K562 (cell line): ENCODE measurements around the gene YPEL5. TPM values are rescaled to one million over a fixed set of nuclear protein-coding genes. Genes with fewer than 3 reads are reported as not detected.

Experiments used
- FOXJ2 ChIP-seq: fragments of 200-800 bp; sonication (Bioruptor generic); IDR thresholded peaks from 2 replicates; pipeline ENCODE4 v1.6.1; 2016; ENCODE audit warnings: missing genetic modification characterization, missing compliant biosample characterization
- KLF1 ChIP-seq: fragments of 450-650 bp; IDR thresholded peaks from 2 replicates; pipeline ENCODE4 v1.6.1; 2016; ENCODE audit warnings: missing genetic modification characterization, missing compliant biosample characterization
- MCM5 ChIP-seq: fragments of 450-650 bp; IDR thresholded peaks from 2 replicates; pipeline ENCODE4 v1.6.1; 2016; ENCODE audit warnings: low read depth
- PYGO2 ChIP-seq: fragments of 450-650 bp; IDR thresholded peaks from 2 replicates; pipeline ENCODE4 v1.6.1; 2016; ENCODE audit warnings: mild to moderate bottlenecking, missing genetic modification characterization, moderate library complexity, missing compliant biosample characterization
- SP1 ChIP-seq: sonication (generic); formaldehyde crosslinking; IDR thresholded peaks from 2 replicates; pipeline ENCODE4 v1.8.1; 2022; ENCODE audit warnings: mild to moderate bottlenecking, missing genetic modification reagents
- SREBF2 ChIP-seq: sonication (generic); formaldehyde crosslinking; IDR thresholded peaks from 2 replicates; pipeline ENCODE4 v1.4.0; 2020; ENCODE audit warnings: mild to moderate bottlenecking, missing genetic modification reagents
- SRSF1 ChIP-seq: fragments of 200-400 bp; formaldehyde crosslinking; IDR thresholded peaks from 2 replicates; pipeline ENCODE4 v1.6.1; 2017; ENCODE audit warnings: mild to moderate bottlenecking, low read depth, low read length, moderate library complexity
- TSC22D4 ChIP-seq: fragments of 450-650 bp; IDR thresholded peaks from 2 replicates; pipeline ENCODE4 v1.6.1; 2016; ENCODE audit warnings: missing genetic modification characterization, missing biosample characterization, control low read depth
- ZNF253 ChIP-seq: fragments of 250-450 bp; sonication (Bioruptor Pico); conservative IDR thresholded peaks from 2 replicates; pipeline ENCODE4 v1.6.1; 2021; ENCODE audit warnings: mild to moderate bottlenecking
- ZNF316 ChIP-seq: fragments of 450-650 bp; IDR thresholded peaks from 2 replicates; pipeline ENCODE4 v1.6.1; 2016
- ZNF830 ChIP-seq: fragments of 250-450 bp; sonication (Bioruptor Pico); IDR thresholded peaks from 2 replicates; pipeline ENCODE4 v1.5.0; 2021; ENCODE audit warnings: mild to moderate bottlenecking
- ZSCAN29 ChIP-seq: fragments of 450-650 bp; IDR thresholded peaks from 2 replicates; pipeline ENCODE4 v1.6.1; 2017
- polyA plus RNA-seq, 8 experiments: library from polyadenylated mRNA; depleted of rRNA in 4 of 8; stranded (reverse) in 5 of 8; unstranded in 3 of 8; fragments of >200 nt; fragmentation: Nextera tagmentation in 2 of 8; fragmentation: Illumina TruSeq in 1 of 8; extraction: Ambion mirVana in 2 of 8; extraction: Trizol in 1 of 8; gene quantifications; 2 replicates each; pipeline versions ENCODE4 v1.2.1 to v1.2.3, GENCODE V29; 2011 to 2014; ENCODE audit warnings: inconsistent platforms in 1 of 8, missing spikeins in 1 of 8
- total RNA-seq, 7 experiments: library from RNA; depleted of rRNA in 6 of 7; stranded (reverse); fragments of >200 nt in 6 of 7; fragmentation: Illumina TruSeq in 2 of 7; extraction: Trizol in 2 of 7; gene quantifications; 2 replicates each; pipeline versions ENCODE4 v1.2.1 to v1.2.3, GENCODE V29; 2011 to 2021; ENCODE audit warnings: low replicate concordance in 1 of 7
- TF ChIP-seq, protein P1 (sequence below): fragments of 450-650 bp; IDR thresholded peaks from 2 replicates; pipeline ENCODE4 v1.6.1; 2016; ENCODE audit warnings: mild to moderate bottlenecking

The YPEL5 gene
- total and polyA plus RNA-seq, 9 of the 15 experiments (the other 6 are each of a cell fraction or from before 2014, with no cell fraction given) = 5.4 to 34.4 (median 12.3) TPM

DNA sequence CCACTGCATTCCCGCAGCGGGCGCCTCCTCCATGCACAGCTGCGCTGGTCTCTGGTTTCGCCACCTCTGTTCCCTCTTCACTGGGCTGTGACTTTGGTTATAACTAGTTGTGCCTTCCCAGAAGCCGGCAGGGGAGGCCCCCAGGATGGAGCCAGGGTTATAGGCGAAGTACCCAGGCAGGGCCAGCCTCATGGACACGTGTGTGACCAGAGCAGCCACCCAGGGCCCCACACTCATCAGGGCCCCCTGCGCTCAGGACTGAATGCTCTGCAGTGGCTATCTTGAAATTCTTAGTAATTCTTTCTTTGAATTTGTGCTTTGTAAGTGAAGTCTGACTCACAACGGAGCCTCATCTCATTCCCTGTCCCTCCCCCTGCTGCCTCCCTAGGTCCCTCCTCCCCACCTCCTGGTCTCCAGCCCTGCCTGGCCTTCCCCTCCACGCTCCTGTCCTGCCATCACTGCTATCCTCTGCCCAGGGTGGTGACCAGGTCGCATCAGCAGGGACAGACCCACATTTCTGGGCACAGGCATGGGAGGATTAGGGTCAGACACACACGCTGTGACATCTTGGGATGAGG lies 46.4 kb downstream of the YPEL5 start (continued):
- TF ChIP-seq ZNF253 (CRISPR knock-in tag) = no peak
- no peak for TF ChIP-seq ZSCAN29
- TF ChIP-seq SP1 (CRISPR knock-in tag) = no peak
- no peak for TF ChIP-seq FOXJ2 (tag)
- TF ChIP-seq ZNF316 = no peak
- TF ChIP-seq KLF1 (tag) = no peak
- no peak for TF ChIP-seq ZNF830 (CRISPR knock-in tag)
- no peak for TF ChIP-seq TSC22D4 (tag)
- TF ChIP-seq, protein P1, sequence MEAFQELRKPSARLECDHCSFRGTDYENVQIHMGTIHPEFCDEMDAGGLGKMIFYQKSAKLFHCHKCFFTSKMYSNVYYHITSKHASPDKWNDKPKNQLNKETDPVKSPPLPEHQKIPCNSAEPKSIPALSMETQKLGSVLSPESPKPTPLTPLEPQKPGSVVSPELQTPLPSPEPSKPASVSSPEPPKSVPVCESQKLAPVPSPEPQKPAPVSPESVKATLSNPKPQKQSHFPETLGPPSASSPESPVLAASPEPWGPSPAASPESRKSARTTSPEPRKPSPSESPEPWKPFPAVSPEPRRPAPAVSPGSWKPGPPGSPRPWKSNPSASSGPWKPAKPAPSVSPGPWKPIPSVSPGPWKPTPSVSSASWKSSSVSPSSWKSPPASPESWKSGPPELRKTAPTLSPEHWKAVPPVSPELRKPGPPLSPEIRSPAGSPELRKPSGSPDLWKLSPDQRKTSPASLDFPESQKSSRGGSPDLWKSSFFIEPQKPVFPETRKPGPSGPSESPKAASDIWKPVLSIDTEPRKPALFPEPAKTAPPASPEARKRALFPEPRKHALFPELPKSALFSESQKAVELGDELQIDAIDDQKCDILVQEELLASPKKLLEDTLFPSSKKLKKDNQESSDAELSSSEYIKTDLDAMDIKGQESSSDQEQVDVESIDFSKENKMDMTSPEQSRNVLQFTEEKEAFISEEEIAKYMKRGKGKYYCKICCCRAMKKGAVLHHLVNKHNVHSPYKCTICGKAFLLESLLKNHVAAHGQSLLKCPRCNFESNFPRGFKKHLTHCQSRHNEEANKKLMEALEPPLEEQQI = no peak
- TF ChIP-seq SRSF1 = no peak
- no peak for TF ChIP-seq SREBF2
- no peak for TF ChIP-seq PYGO2 (tag)
- TF ChIP-seq MCM5 = no peak
